GM04503 (cell line): ENCODE results near the gene PRAMEF14.
"Not testable (repeated sequence)": the region's sequence is repeated elsewhere in the genome, so short reads cannot be mapped to it uniquely, and the experiment has no call there.

Experiments used
- DNase-seq: peaks from one replicate; pipeline ENCODE4 v3.0.0-alpha.2; 2012; ENCODE audit warnings: low read depth

Gene PRAMEF14, protein sequence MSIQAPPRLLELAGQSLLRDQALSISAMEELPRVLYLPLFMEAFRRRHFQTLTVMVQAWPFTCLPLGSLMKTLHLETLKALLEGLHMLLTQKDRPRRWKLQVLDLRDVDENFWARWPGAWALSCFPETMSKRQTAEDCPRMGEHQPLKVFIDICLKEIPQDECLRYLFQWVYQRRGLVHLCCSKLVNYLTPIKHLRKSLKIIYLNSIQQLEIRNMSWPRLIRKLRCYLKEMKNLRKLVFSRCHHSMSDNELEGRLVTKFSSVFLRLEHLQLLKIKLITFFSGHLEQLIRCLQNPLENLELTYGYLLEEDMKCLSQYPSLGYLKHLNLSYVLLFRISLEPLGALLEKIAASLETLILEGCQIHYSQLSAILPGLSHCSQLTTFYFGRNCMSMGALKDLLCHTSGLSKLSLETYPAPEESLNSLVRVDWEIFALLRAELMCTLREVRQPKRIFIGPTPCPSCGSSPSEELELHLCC

DNA sequence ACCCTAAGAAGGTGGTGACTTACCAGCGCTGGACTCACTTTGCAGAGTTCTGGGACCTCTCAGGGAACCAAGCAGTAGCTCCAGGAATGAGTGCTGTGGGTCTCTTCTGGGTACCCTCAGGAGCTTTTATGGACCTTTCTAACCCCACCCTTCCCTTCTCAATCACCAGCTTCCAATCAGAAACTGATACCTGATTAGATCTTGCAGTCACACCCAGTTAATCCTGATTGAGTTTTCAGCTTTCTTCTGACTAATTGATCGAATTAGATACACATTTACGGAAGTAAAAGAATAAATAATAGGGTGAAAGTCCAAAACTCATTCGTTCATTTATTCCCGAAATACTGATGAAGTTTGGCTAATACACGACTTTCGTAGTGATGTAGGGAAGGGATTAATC is at the start of gene PRAMEF14:
TSS of gene PRAMEF14 (minus strand) at position 101 of the 400 bp plus-strand sequence. CDS start 1,820 bp downstream, outside the sequence.
- DNase-seq: not testable (repeated sequence)

DNA sequence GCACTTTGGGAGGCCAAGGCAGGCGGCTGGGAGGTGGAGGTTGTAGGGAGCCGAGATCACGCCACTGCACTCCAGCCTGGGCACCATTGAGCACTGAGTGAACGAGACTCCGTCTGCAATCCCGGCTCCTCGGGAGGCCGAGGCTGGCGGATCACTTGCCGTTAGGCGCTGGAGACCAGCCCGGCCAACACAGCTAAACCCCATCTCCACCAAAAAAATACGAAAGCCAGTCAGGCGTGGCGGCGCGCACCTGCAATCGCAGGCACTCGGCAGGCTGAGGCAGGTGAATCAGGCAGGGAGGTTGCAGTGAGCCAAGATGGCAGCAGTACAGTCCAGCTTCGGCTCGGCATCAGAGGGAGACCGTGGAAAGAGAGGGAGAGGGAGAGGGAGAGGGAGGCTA is 48.4 kb upstream of the PRAMEF14 start:
- not testable (repeated sequence) for DNase-seq

DNA sequence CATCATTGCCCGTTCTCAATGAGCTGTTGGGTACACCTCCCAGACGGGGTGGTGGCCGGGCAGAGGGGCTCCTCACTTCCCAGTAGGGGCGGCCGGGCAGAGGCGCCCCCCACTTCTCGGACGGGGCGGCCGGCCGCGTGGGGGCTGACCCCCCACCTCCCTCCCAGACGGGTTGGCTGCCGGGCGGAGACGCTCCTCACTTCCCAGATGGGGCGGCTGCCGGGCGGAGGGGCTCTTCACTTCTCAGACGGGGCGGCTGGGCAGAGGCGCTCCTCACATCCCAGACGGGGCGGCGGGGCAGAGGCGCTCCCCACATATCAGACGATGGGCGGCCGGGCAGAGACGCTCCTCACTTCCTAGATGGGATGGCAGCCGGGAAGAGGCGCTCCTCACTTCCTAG is 47.8 kb upstream of the PRAMEF14 start:
- DNase-seq: not testable (repeated sequence)

DNA sequence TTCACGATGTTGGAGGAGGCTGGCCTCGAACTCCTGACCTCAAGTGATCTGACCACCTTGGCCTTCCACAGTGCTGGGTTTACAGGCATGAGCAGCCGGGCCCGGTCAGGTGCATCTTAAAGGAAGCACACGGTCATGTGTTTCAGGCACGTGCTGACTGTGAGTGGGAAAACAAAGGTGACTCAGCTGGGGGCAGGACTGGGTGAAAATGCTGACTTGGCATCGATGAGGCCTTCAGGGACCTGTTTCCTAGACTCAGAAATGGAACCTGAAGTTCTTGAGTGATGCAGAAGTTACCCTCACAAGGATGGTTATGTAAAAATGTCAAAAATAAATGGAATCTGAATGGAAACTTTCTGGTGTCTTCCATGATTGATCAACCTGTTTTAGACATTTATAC is 46.1 kb upstream of the PRAMEF14 start:
- not testable (repeated sequence) for DNase-seq

DNA sequence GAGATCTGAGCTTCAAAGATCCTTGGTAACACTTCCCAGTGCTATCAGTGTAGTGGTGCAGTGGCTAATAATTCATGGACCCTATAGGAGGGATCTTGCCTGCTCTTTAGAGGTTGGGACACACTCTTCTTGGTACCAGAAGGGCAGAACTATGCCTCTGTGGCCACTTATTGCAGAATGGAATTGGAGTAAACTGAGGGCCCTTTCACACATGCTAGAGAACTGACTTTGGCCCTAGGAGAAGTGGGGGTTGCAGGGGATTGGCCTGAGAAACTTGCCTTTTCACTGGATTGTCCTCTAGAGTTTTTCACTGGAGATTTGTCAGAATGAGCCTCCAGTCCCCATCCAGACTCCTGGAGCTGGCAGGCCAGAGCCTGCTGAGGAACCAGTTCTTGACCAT is 42.4 kb upstream of the PRAMEF14 start, which contains the start of gene PRAMEF17:
TSS of gene PRAMEF17 (plus strand) at position 301 of the 400 bp plus-strand sequence. CDS start at position 327, 26 bp downstream.
- DNase-seq: not testable (repeated sequence)

DNA sequence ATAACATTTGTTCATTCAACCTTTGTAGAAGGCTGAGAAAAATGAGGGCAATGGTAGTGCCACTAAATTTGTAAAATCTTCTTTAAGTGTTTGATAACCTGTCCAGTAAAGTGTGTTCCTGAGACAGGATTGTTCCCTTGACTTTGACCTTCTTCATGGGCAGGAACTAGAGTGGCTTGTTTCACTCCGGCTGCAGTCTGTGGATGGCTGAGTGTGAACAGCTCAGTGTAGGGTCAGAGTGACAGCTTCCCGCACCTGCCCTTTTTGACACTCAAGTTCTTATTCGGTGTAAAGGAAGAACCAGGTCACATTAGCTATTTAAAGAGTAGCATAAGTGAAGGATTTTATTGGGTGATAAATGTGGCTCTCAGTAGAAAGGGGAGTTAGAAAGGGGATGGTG is 33.4 kb upstream of the PRAMEF14 start:
- DNase-seq: not testable (repeated sequence)

DNA sequence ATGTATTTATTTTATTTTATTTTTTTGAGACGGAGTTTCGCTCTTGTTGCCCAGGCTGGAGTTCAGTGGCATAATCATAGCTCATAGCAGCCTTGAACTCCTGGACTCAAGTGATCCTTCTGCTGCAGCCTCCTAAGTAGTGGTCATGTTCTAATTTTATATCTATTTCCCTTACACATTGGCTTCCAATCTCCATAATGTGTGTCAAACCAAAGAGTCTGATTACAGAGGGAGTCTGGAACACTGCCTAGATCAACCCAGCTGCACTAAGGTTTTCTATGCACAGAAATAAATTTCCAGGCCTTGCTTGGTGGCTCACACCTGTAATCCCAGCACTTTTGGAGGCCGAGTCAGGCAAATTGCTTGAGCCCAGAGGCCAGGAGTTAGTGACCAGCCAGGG is 32.0 kb upstream of the PRAMEF14 start:
- not testable (repeated sequence) for DNase-seq

DNA sequence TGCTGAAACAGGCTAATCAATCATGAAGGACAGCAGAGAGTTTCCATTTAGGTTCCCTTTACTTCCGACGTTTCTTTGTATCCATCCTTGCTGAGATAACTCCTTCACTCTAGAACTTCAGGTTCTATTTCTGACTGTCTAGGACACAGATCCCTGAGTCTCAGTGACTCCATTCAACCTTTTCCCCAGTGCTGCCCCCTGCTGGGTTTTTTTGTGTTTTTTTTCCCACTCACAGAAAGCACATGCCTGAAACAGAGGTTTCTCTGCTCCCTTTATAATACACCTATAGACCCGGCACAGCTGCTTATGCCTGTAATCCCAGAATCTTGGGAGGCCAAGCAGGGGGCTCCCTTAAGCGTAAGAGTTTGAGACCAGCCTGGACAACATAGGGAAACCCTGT is 21.6 kb upstream of the PRAMEF14 start:
- not testable (repeated sequence) for DNase-seq

DNA sequence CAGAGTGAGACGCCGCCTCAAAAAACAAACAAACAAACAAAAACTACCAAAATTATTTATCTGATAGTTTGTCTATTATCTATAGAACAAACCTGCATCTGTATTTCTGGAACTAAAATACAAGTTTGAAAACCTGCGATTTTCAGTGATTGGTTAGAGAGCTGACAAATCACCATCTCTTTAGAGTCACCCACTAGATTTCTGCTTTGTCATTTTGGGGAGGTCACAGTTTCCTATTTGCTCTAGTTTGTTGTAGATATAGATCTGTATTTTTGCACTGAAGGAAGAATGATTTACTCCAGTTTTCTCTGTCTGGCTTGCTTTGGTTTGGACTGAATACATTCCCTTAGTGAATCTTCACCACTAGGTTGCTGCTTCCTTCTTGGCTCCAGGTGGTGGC is 19.6 kb upstream of the PRAMEF14 start:
- DNase-seq: not testable (repeated sequence)

DNA sequence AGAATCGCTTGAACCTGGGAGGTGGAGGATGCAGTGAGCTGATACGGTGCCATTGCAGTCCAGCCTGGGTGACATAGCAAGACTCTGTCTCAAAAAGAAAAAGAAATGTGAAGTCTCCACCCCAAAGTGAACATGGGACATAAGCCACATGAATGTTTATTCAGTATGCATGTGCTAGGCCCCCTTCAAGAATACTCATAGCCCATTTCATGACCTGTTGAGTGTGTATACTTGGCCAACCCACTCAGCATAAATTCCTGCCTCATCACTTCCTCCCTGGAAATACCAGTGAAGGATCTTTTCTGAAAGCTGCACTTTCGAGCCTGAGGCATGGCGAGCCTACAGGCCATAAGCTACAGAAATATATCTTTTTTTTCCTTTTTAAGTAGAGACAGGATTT is 18.0 kb upstream of the PRAMEF14 start:
- DNase-seq: not testable (repeated sequence)

DNA sequence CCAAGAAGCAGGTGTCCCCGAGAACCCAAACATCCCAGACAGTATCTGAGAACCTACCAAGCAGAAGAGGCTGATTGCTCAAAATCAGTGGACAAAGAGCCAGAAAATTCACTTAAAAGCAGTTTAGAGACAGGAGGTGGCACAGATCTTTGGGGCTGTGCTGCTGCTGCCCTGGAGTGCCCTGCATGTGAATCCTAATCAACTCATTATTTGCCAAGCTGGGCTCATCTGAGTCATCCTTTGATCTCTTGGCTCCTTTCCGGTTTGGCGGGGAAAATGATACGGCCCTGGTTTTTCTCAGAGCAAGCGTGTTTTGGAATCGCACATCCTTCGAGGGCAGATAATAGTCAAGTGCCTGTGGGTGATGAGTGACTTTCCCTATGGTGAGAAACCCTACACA is 15.4 kb upstream of the PRAMEF14 start:
- DNase-seq: not testable (repeated sequence)

DNA sequence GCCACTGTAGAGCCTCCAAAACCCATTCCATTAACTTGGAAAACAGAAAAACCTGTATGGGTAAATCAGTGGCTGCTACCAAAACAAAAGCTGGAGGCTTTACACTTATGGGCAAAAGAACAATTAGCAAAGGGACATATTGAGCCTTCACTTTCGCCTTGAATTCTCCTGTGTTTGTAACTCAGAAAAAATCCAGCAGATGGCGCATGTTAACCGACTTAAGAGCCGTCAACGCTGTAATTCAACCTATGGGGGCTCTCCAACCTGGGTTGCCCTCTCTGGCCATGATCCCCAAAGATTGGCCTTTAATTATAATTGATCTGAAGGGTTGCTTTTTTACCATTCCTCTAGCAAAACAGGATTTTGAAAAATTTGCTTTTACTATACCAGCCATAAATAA is 9.8 kb upstream of the PRAMEF14 start:
- DNase-seq: not testable (repeated sequence)

DNA sequence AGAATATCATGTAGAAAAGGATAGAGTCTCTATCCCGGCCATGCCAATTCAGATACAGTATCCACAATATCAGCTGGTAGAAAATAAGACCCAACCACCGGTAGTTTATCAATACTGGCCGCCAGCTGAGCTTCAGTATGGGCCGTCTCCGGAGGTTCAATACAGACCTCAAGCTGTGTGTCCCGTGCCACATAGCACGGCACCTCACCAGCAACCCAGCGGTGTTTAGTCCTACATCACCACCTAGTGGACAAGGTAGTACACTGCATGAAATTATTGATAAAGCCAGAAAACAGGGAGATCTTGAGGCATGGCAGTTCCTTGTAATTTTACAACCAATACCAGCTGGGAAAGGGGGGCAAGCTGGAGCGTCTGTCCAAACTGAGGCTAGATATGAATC is 7.5 kb upstream of the PRAMEF14 start:
- not testable (repeated sequence) for DNase-seq

DNA sequence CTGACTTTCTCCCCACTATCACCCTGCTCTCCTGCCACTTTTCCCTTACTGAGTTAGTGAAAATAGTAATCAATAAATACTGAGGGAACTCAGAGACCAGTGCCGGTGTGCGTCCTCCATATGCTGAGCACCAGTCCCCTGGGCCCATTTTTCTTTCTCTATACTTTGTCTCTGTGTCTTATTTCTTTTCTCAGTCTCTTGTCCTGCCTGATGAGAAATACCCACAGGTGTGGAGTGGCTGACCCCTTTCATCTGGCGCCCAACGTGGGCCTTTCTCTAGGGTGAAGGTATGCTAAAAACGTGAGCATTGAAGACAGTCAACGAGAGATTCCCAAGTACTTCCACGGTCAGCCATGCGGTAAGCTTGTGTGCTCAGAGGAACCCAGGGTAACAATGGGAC is 6.5 kb upstream of the PRAMEF14 start:
- DNase-seq: not testable (repeated sequence)

DNA sequence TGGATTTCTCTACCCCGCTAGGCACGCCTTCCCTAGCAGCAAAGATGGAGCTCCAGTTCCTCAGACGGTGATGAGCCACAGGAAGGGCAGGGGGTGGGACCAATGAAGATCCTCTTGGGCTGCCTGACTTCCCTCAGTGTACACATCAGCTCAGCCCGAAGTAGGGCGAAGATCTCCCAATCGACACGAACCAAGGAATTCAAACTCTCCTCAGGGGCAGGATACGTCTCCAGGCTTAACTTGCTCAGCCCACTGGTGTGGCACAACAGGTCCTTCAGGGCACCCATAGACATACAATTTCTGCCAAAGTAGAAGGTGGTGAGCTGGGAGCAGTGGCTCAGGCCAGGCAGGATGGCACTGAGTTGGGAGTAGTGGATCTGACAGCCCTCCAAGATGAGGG is 4.4 kb downstream of the PRAMEF14 start:
- not testable (repeated sequence) for DNase-seq

DNA sequence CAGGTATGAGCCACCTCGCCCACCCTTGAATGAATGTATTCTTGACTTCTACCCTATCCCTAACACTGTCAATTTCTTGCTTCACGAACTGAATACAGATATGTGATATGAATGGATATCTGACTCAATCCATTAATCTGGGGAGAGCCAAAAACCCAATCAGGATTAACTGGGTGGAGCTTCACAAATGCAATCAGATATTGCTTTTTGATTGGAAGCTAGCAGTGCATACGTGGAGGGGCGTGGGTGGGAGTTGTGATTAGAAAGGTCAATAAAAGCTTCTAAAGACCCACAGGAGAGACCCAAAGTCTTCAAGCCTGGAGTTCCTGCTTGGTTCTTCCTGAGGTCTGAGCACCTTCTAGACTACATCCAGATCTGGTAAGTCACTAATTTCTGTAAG is 31.7 kb downstream of the PRAMEF14 start, which contains the start of gene PRAMEF15:
TSS of gene PRAMEF15 (plus strand) at position 301 of the 400 bp plus-strand sequence. CDS start 2,827 bp downstream, outside the sequence.
- DNase-seq: not testable (repeated sequence)

DNA sequence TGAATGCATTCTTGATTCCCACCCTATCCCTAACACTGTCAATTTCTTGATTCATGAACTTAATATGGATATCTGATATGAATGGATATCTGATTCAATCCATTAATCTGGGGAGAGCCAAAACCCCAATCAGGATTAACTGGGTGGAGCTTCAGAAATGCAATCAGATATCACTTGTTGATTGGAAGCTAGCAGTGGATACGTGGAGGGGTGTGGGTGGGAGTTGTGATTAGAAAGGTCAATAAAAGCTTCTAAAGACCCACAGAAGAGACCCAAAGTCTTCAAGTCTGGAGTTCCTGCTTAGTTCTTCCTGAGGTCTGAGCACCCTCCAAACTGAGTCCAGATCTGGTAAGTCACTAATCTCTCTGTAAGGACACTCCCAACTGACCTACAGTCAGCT is 43.7 kb downstream of the PRAMEF14 start, which contains the start of gene PRAMEF33:
TSS of gene PRAMEF33 (plus strand) at position 301 of the 400 bp plus-strand sequence. CDS start 2,416 bp downstream, outside the sequence.
- DNase-seq: not testable (repeated sequence)

DNA sequence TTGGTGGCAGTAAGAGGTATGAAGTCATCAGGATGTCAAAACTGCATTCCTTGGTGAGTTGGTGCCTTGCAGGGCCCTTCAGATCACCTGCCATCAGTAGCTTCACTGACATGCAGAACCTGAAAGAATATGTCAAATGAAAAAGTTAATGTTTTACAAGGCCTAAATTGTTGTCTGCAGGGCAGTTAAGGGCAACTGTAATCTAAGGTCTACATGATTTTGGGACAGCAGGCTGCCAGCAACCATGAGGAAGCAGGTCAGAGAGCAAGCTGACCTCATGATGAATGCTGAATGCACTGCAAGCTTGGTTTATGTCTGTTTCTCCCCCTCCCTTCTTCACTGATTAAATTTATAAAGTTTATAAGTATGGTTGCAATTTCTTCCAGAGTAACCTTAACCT is 44.7 kb downstream of the PRAMEF14 start:
- not testable (repeated sequence) for DNase-seq

DNA sequence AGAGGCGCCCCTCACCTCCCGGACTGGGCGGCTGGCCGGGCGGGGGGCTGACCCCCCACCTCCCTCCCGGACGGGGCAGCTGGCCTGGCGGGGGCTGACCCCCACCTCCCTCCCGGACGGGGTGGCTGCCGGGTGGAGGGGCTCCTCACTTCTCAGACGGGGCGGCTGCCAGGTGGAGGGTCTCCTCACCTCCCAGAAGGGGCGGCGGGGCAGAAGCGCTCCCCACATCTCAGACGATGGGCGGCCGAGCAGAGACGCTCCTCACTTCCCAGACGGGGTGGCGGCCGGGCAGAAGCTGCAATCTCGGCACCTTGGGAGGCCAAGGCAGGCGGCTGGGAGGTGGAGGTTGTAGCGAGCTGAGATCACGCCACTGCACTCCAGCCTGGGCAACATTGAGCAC is 48.2 kb downstream of the PRAMEF14 start:
- DNase-seq: not testable (repeated sequence)

DNA sequence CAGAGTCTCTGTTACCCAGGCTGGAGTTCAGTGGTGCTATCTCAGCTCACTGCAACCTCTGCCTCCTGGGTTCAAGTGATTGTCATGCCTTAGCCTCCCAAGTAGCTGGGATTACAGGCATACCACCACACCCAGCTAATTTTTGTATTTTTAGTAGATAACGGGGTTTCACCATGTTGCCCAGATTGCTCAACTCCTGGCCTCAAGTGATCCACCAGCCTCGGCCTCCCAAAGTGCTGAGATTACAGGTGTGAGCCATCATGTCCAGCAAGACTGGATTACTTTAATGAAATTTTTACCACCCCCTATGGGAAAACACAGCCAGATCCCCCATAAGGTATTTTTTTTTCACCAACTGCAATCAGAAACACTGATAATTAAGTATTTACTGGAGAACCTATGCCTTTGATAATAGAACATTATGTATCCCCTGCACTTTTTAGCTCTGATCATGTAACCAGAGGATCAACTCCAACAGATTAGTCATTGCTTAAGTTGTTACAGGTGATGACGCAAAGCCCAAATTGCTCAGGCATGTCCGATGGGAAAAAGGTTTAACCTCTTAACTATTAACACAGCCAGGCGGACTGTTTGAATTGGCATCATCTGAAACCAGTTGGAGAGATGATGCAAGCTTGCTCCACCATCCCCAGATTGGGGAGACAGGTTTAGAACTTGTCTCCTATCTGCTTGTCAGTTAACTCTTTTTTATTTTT is 49.6 kb downstream of the PRAMEF14 start:
- DNase-seq: not testable (repeated sequence)
